Ovary (tissue), 9 donors: ENCODE data around the gene SOAT2. TPM values are rescaled to one million over a fixed set of nuclear protein-coding genes. Genes with fewer than 3 reads are reported as not detected.

Experiments
- DNase-seq, 5 donors: peaks; one replicate each; pipeline ENCODE4 v3.0.0-alpha.2; 2019 to 2020
- H3K27ac ChIP-seq, 2 donors: fragments of 200-600 bp; one replicate each; pipeline versions ENCODE4 v1.5.1 to v1.8.0; 2019 to 2022
- H3K27me3 ChIP-seq: fragments of 200-600 bp; one replicate; pipeline ENCODE4 v1.8.0; 2022
- H3K36me3 ChIP-seq: fragments of 200-600 bp; sonication (generic); one replicate; pipeline ENCODE4 v1.5.1; 2019
- H3K4me1 ChIP-seq: one replicate; pipeline ENCODE4 v1.8.1; 2013; ENCODE audit warnings: mild to moderate bottlenecking, moderate library complexity; ENCODE audit not compliant: insufficient read depth
- H3K4me3 ChIP-seq: fragments of 200-600 bp; sonication (generic); one replicate; pipeline ENCODE4 v1.5.1; 2017
- H3K9me3 ChIP-seq, 2 donors: fragments of 200-600 bp in 1 of 2; sonication (generic) in 1 of 2; one replicate each; pipeline versions ENCODE4 v1.5.1 to v1.8.1; 2013 to 2019; ENCODE audit warnings: mild to moderate bottlenecking in 1 of 2, moderate library complexity in 1 of 2
- CTCF ChIP-seq, 3 donors: fragments of 450-650 bp in 2 of 3; fragments of 200-600 bp in 1 of 3; IDR thresholded peaks; one replicate each; pipeline versions ENCODE4 v1.5.1 to v1.8.0; 2016 to 2022; ENCODE audit warnings: antibody characterized with exemption in 3 of 3, mild to moderate bottlenecking in 1 of 3
- EP300 ChIP-seq: sonication (generic); formaldehyde crosslinking; IDR thresholded peaks from one replicate; pipeline ENCODE4 v1.6.1; 2017; ENCODE audit warnings: antibody characterized with exemption
- POLR2A ChIP-seq: fragments of 450-650 bp; IDR thresholded peaks from one replicate; pipeline ENCODE4 v1.6.1; 2017; ENCODE audit warnings: antibody characterized with exemption, mild to moderate bottlenecking, moderate library complexity
- WGBS, 3 donors: extraction: QIAGEN DNeasy Blood & Tissue Kit in 1 of 3; methylation state at CpG; one replicate each; pipeline versions ENCODE4 v1.1.5 to v1.1.7; 2013 to 2017; 5-methylcytosine and 5-hydroxymethylcytosine counted together
- intact Hi-C, 4 donors: fragments of 100-400 bp; cut with DNase I; formaldehyde crosslinking; loops; one replicate each; pipeline versions ENCODE4 v1.11.0 to v1.15.1; 2022 to 2023
- polyA plus RNA-seq, 2 donors: library from polyadenylated mRNA; stranded (reverse); fragments of 200-250 nt in 1 of 2; fragments of 350-450 nt in 1 of 2; fragmentation: Illumina TruSeq in 1 of 2; extraction: RNeasy Lipid Tissue Mini Kit (QIAGEN cat#74804) in 1 of 2; gene quantifications; one replicate each; pipeline ENCODE4 v1.2.3, GENCODE V29; 2013 to 2014
- total RNA-seq, 7 donors: library from RNA; depleted of rRNA in 2 of 7; stranded (reverse); fragments of >200 nt in 2 of 7; fragmentation: NEBNext Ultra II Directional in 3 of 7; extraction: Animal tissue kit (Norgen Biotek cat#: 25700) in 3 of 7; gene quantifications; one replicate each; pipeline versions ENCODE4 v1.1.0 to v1.2.4, GENCODE V29; 2016 to 2023
- donor health status: DM: no; HTN: no; CAD: no; lungs with moderate emphysema.
- donor health status: DM: no; HTN: no; CAD: no.
- donor health status: Bipolar disorder and iron deficiency.
- donor health status: DM: yes; HTN: yes; CAD: no.
- donor health status: DM: no; HTN: no; CAD: no.
- donor health status: DM: yes; HTN: yes; CAD: no.

The SOAT2 gene
- total and polyA plus RNA-seq, 9 donors = 0.07 to 0.72 (median 0.28) TPM; not detected in 4

GRCh38 chr12:53082637-53083175, 20.6 kb upstream of the SOAT2 start:
- no peak for TF ChIP-seq CTCF (IDR thresholded peaks at IDR 0.05)
- TF ChIP-seq EP300 = no peak
- TF ChIP-seq POLR2A = no peak
- no peaks in the 10 kb centered on the region for H3K27me3 ChIP-seq
- no peak overlapping the region for H3K4me3 ChIP-seq
- no peaks in the 10 kb centered on the region for H3K36me3 ChIP-seq
- 62 to 74% (median 62%) methylated on average over 2 of the region's 2 CpGs for WGBS, 3 donors
- no peak overlapping the region for H3K27ac ChIP-seq
- no peaks in the 10 kb centered on the region for H3K9me3 ChIP-seq
- intact Hi-C loops = no loop called here
- DNase-seq = no peak
- H3K4me1 ChIP-seq = peaks cover 9% of the 10 kb centered on the region

GRCh38 chr12:53086361-53086760, 16.9 kb upstream of the SOAT2 start:
- intact Hi-C loops = no loop called here
- H3K27me3 ChIP-seq = no peaks in the 10 kb centered on the region
- H3K9me3 ChIP-seq = no peaks in the 10 kb centered on the region
- no peaks in the 10 kb centered on the region for H3K4me1 ChIP-seq
- no peaks in the 10 kb centered on the region for H3K36me3 ChIP-seq
- H3K27ac ChIP-seq = no peak overlapping the region
- 60 to 72% (median 66%) methylated on average over 3 of the region's 3 CpGs for whole genome bisulfite sequencing, 3 donors
- no peak for TF ChIP-seq CTCF (IDR thresholded peaks at IDR 0.05)
- no peak for TF ChIP-seq EP300
- TF ChIP-seq POLR2A = no peak
- H3K4me3 ChIP-seq = no peak overlapping the region
- no peak for DNase-seq

- Histone ChIP-seq H3K27ac (no peak overlapping the region), H3K4me3 (no peak overlapping the region), H3K9me3 (no peaks in the 10 kb centered on the region), H3K4me1 (peaks cover 2% of the 10 kb centered on the region), H3K27me3 (no peaks in the 10 kb centered on the region), H3K36me3 (no peaks in the 10 kb centered on the region)
- TF ChIP-seq EP300 (no peak), POLR2A (no peak), CTCF (IDR thresholded peaks at IDR 0.05) (no peak)
- intact Hi-C loops = no loop called here
- WGBS, 3 donors = 94 to 99% (median 95%) methylated on average over 6 of the region's 6 CpGs
- DNase-seq = no peak
These were observed 13.2 kb upstream of the SOAT2 start for GRCh38 chr12:53090105-53090504.

- no peaks in the 10 kb centered on the region for H3K9me3 ChIP-seq
- H3K4me3 ChIP-seq = no peak overlapping the region
- H3K27ac ChIP-seq = no peak overlapping the region
- 59 to 73% (median 70%) methylated on average over 2 of the region's 2 CpGs for WGBS, 3 donors
- DNase-seq = no peak
- TF ChIP-seq POLR2A (no peak), CTCF (IDR thresholded peaks at IDR 0.05) (no peak), EP300 (no peak)
- intact Hi-C loops = no loop called here
- H3K4me1 ChIP-seq = peaks cover 2% of the 10 kb centered on the region
- no peaks in the 10 kb centered on the region for H3K27me3 ChIP-seq
- H3K36me3 ChIP-seq = no peaks in the 10 kb centered on the region
These were observed 12.7 kb upstream of the SOAT2 start for GRCh38 chr12:53090554-53090953.
